HT1080 (cell line): Measurements from ENCODE around the gene SLC38A8. TPM values are rescaled to one million over a fixed set of nuclear protein-coding genes. Genes with fewer than 3 reads are reported as not detected.

Experiments used
- DNase-seq: peaks from one replicate; pipeline ENCODE4 v3.0.0-alpha.2; 2015; ENCODE audit warnings: low read depth
- total RNA-seq: library from RNA; depleted of rRNA; stranded (reverse); fragments of >200 nt; shearing (Covaris generic); gene quantifications from 2 replicates; pipeline ENCODE4 v1.2.3, GENCODE V29; 2014

SLC38A8 gene
- total RNA-seq, 1 experiment from 2014 or later: not detected

DNA sequence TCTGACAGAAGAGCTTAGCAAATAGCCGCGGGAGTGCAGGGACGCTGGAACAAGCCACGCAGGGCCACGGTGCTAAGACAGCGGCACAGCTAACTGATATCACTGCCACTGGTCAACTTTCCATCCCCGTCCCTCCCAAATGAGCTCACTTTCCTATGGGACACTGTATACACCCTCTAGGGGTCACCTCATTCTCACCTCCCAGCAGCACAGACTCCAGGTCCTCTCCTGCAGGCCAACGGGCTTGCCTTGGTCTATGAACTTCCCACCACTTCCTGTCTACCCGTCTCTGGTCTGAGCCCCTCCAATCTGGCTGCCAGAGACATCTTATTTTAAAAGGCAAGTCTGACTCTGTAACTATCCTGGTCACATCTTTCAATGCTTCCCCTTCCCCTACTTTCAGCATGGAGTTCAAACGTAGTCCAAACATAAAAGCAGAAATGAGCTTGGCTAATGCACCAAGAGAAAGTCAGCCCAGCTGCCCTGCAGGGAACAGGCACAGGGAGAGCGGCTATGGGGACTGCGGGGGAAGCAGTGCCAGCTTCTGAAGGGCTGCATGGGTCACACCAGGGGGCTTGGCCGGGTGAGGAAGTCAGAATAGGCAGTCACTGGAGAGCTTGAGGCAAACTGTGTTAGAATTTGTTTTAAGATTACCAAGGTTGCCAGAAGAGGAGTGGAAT is 26.3 kb upstream of the SLC38A8 start:
- DNase-seq: no peak

DNA sequence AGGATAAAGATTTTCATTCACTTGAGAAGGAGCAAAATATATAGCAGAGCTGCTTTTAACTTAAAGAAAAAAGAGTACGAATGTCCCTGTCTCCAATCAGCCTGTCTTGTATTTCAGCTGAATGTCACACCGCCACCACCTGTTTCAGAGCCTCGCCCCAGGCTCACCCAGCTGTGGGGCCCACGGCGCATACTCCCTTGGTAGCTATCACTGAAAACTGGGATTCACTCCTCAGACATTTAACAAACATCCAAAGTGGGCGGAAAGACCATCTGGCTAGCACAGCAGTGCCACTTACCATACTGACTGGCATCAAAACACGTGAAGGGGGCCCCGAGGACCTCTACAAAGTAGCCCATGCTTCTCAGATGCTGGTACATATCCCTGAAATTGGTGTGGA is 25.4 kb upstream of the SLC38A8 start:
- DNase-seq: no peak

DNA sequence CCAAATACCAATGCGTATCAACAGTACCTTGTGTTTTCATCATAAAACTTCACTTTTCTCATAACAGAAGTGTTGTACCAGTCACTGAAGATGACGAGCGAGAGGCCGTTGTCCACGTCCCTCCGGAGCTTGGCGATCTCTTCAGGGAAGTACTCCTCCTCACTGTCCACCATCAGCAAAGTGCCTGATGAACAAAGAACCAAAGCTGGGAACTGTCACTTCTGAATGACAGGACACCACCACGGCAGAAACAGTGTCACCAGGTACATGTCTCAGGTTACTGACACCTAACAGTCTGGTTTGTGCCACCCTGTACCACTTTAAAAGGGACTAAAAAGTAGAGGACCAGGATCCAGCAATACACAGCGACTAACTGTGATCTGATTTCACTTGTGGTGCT is 25.0 kb upstream of the SLC38A8 start:
- DNase-seq: no peak

DNA sequence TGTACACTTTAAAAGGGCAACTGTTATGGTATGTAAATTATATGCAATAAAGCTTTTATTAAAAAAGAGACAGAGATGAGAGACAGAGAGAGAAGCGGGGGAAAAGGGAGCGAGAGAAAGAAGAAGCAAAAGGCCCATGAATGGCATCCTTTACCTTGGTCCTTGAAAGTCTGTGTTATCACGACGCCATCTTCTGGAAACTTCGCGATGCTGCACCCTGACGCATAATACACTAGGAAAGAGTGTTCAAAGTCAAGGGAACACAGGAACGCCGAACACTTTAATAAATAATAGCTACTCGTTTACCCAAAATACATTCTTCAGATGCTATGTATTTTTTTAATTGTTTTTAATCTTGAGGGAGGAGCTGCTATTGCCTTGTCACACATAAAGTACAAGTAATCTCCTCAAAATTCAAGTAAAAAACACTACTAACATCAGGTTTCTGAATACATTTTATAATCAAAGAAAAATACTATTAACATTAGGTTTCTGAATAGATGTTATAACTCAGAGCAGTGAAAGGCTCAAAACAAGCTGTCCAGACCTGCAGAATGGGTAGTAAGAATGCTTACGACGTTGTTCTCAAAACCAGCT is 23.0 kb upstream of the SLC38A8 start:
- peak; percentile 41 for DNase-seq

DNA sequence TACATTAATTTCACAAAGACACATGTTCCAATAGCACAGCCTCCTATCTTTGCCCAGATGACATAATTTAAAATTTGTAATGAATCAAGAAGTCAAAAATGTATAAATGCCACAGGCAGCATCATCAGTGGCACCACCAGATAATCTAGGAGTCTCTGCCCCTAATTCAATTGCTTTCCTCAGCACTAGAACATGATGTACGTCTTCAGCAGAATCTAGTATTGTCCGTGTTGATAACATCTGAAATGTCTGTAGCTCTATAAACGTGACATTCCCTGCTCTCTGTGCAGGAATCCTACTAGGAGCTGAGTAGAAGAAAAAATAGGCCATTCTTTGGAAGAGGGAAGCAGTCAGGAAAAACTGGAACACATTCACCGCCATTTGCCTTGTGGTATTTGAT is 21.4 kb upstream of the SLC38A8 start:
- DNase-seq: no peak

DNA sequence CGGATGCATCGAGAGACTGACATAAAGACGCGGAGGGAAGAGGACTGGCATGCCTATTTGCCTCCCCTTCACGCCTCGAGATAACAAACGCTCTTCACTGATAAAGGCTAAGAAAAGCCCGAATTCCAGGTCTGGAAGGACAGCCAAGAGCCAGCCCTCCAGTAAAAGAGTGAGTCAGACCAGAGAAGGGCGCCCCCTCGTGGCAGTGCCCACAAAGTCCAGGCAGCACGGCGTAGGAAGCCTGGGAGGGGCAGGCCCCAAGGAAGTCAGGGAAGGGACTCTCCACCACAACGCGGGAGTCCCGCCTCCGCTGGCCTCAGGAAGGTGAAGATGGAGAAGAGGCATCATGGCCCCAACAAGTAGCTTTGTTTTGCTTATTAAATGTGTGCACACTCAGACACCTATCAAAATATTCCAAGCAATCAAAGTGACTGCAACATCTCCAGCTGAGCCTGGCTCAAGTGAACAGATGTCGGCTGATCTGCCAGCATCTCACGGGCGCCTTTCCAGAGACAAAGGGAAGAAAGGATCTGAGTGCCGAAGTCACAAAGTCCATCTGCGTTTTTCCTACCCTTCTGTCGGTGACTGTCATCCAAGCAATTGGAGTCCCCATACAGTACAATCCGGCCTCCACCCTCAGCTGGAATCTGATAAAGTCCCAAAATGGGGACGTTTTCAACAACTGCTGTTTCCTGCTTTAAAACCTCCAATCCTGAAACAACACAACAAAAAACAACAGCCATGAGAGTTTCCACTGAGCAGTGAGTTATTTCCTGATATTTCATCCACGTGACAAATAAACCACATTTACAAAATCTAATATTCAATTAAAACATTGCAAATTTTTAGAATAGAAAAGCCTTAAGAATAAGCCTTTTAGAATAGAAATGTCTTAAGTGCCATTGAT is 20.4 kb upstream of the SLC38A8 start:
- peak; percentile 81 for DNase-seq

DNA sequence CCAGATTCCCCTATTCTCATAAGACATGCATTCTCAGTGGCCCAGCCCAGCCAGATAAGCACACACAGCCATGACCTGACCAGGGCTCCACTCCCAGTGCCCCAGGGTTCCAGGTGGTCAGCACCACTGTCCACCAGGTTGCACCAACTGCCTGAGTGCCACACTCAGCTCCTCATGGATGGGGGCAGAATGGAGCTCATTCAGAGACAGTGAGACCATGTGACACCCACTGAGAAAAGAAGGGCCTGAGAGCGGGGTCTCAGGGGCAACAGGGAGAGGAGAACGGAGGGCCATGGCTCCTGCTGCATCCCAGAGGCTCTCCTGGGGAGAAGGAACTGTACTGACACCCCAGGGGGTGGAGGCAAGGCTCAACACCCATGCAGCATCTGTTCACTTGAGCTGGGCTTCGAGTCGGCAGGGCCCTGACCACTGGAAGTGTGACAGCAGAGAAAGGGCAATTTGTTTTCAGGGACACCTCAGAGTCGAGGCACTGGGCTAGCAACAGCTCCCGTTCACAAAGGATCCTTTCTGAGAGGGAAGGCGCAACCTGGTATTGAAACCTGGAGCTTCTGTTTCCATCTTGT is 18.7 kb upstream of the SLC38A8 start:
- DNase-seq: no peak

DNA sequence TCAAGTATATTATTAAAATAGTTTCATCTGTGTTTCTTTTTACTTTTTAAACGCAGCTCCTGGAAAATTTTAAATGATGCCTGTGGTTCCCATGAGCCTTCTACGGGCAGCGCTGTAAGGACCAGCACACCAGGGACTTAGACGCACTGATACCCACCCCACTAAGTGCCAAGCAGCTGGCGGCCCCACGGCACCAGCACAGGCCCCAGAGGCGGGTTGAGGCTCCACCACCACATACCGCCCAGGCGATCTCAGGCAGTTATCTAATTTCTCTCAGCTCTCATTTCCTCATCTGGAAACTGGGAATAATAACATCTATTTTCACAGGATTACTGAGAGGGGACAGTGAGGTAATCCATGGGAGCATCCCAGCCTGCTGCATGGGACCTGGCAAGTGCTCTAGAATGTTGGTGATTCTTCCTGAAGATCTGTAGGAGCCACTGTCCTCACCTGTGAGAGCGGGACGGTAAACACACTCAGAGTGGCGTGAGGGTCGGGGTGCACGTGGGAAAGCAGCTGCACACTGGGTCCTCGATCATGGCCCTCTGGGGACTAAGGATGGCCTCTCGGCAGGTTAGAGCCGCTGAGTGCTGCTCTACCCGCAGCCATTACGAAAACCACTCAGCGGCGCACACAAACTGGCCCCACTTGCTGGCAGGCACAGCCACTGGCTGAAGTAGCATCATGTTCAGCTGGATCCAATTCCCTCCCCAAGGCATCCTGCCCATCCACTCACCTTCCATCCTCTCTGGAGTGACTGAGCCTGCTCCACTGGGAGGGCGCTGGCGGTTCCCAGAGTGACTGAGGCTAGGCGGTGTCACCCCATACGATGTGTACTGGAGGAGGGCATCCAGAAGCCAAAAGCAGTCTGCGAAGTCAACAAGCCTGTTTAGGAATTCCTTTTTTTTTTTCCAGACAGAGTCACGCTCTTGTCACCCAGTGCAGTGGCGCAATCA is 17.6 kb upstream of the SLC38A8 start:
- no peak for DNase-seq

DNA sequence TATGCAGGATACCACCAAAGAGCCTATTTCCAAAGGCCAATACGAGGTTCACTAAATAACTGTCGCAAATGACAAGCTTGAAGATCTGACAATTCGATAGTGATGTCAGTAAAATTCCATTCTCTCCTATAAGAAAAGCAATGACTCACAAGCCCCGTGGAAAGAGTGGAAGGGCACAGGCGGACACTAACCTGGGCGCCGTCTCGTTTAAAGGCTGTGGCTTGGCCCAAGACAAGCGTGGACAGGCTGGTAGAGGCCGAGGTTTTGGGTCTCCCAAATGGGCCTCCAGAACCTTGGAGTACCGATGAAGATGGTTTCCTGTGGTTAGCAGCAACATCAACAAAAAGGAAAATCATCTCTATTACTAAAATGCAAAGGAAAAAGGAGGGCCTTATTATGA is 16.5 kb upstream of the SLC38A8 start:
- no peak for DNase-seq

DNA sequence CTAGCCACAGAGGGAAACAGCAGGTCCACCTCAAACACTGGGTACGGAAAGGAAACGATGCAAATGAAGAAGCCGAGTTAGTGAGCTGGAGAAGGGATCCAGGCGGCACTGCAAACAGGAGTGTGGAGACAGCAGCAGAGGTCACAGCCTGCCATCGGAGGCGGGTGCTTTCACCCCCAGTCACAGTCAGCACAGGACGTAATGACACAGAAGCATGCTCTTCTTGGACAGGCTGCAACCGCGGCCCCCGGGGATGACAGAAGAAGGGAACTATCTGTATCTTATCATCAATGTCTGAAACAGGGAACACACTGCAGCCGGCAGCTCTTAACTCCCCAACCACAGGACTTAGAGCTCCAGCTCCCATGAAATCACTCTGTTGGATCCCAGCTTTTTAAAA is 16.1 kb upstream of the SLC38A8 start:
- no peak for DNase-seq

DNA sequence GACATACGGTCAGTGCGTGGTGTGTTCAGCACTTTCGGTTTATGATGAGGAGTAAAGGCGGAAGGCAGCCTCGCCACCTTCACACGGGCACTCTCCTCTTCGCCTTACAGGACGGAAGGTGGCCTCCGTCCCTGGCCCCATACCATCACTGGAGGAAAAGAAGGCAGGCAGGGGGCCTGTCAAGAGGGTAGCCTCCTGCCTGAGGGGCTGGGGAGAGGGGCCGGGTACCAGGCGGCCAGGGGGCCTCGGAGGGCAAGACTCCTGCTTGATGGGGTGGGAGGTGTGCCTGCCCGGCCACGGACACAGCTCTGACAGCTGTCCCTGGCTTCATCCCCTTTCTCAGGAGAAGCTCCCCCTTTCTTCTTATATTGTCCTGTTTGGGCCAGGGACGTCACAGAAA is 15.6 kb upstream of the SLC38A8 start:
- no peak for DNase-seq

DNA sequence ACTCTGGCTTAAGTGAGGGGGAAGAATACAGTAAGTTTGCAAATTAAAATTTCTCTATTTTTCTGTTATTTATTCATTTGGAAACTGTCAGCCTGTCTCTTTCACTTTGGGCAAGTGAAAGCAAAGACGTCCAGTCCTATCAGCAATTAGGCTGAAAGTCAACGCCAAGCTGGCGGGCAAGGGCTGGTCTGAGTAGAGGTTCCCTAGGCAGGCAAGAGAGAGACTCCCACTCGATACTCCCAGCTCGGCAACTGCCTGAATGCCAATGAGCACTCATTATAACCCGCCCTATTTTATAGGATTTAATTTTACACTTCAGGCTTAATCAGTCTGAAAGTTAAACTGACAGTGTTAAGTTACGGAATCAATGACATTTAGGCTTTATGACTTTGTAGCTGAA is 14.3 kb upstream of the SLC38A8 start:
- no peak for DNase-seq

DNA sequence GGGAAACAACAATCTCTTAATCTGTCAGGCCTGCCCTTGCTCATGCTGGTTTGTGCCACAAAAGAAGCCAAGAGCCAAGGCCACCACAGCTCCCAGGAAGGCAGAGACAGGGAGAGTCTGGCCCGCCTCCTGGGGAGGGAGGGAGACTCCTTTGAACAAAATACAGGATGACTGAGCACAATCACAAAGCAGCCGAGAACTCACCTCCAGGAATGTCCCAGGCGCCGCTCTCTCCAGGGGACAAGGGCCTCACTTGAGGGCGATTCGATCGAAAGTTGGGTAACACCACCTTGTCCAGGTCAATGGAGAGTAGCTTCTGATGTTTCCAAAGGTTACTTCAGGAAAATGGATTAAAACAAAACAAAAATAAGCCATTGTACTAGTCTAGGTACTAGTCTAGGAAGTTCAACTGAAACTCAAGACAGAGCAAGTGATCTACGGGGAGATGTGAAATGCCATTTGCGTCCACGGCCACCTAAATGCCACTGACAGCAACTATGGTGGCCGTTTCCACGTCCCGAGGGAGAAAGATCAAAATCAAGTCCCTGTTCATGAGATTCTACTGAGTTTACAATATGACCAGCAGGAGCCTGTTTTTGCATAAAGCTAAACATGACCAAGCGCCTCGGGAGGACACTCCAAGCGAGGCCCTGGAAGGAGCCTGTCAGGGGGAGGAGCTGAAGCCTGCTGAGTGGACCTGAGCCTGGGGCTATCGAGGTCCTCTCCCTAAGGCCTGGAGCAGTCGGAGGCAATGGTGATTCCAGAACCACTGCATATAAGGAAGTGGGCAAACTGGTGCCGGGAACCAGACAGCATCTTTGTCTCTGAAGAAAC is 13.4 kb upstream of the SLC38A8 start:
- DNase-seq: no peak

DNA sequence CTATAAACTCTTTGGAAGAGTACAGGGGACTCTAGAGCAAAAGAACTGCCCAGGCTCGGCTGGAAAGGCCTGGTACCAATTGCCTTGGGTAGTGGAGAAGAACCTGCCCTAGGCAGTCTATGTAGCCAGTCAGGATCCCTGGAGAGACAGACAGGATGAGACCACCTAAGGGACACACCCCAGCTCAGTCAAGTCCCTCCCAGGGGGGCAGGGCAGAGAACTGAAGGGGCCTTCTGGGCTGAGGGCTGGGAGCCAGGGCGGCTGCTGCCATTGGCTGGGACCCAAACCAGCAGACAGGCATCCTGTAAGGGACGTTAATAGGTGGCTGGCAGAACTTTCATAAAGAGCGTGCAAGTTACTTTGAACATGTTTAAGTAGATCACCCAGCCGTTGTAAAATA is 12.8 kb upstream of the SLC38A8 start:
- DNase-seq: no peak

DNA sequence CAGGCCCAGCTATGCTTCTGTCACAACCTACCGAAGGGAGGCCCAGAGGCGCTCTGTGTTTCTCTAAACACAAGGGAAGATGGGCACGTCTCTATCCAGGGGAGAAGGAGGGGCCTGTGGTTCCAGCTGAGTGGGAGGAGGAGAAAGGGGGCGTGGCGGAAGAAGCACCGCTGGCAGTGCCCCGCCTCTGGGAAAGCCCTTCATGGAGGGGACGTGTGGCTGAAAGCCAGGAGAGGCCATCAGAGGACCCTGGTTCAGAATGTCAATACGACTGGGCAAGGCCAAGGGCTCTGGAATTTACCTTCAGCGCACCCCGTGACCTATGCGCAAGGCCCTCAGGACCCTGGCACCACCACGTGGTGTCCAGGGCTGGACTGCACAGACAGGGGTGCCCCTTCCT is 12.3 kb upstream of the SLC38A8 start:
- no peak for DNase-seq

DNA sequence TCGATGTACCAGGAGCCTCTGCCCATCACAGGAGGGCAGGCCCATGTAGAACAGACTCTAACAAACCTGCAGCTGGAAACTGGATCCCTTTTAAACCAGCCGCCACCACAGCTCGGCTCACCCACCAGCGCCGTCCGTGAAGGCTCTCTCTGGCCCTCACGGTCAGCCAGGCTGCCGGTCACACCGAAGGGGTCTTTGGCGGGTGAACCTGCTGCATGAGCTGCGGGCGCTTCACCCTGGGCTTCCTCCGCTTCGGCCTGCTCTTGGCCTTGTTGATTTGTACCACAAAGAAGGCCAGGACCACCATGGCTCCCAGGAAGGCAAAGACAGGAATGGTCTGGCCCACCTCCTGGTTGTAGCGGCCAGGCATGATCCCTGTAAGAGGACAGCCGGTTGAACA is 11.7 kb upstream of the SLC38A8 start:
- no peak for DNase-seq

DNA sequence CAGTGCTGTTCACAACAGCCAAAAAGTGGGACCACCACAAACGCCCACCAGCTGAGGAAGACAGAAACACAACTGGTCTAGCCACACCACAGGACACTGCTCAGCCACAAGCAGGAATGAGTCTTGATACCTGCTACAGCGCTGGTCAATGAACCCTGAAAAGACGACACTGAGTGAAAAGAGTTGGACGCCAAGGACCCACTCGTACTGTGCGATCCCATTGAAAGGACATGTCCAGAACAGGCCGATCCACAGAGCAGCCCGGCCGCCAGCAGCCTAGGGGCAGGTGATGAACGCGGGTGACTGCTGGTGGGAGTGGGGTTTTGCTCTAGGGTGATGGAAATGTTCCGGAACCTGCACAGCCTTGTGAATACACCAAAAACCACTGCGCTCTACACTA is 10.6 kb upstream of the SLC38A8 start:
- DNase-seq: no peak

DNA sequence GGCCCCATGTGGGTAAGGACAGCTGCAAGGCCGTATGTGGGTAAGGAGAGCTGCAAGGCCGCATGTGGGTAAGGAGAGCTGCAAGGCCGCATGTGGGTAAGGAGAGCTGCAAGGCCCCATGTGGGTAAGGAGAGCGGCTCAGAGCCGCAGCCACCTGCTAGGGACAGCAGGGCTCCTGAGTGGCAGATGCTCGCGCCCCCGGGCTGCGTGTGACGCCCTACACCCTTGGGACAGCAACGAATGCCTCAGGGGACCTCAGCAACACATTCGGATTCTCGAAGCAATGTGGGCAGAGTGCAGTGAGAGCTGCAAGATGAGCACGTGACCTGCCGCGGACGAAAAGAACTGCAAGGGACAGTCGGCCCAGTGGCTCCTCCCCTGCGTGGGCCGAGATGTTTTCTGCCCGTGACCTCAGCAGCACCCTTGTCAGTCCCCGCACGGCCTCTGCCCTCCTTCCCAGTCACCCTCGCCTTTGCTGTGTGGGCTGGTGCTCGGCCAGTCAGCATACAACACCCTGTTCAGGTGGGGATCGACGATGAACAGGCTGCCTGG is 9.6 kb upstream of the SLC38A8 start:
- DNase-seq: no peak

DNA sequence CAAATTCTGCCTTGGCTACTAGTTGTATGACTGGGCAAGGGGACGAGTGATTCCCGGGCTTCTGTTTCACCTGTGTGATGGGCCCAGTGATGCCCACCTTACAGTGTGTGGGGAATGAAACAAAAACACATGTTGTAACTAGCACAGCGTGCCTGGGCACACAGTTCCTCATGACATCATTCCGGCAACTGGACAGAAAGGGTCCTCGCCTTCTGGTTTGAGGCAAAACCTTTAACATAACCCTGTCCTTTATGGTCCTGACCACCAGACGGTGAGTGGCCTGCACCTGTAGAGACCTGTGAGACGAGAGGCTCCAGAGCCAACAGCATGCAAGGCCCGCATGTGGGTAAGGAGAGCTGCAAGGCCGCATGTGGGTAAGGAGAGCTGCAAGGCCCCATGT is 7.7 kb upstream of the SLC38A8 start:
- DNase-seq: no peak
